Measurements from ENCODE around the gene GTPBP10.
"Not testable (repeated sequence)": the region's sequence is repeated elsewhere in the genome, so short reads cannot be mapped to it uniquely, and the experiment has no call there.

GTPBP10 gene

GRCh38 chr7:90346336-90347125 is at the start of gene GTPBP10:
Gene GTPBP10 (plus strand): TSS chr7:90346716. CDS start chr7:90346742, 26 bp downstream.
- FAIRE-seq (peak; percentile 100), DNase-seq (ENCODE audit: low spot score) (peak; percentile 99)

GRCh38 chr7:90298145-90299038 is 48.1 kb upstream of the GTPBP10 start:
- DNase-seq (ENCODE audit: low spot score) (peak; percentile 82), FAIRE-seq (peak; percentile 95)

- no peak for FAIRE-seq
- no peak for DNase-seq (ENCODE audit: low spot score)
Observed at GRCh38 chr7:90303241-90303640, 43.3 kb upstream of the GTPBP10 start.

- no peak for DNase-seq (ENCODE audit: low spot score)
- FAIRE-seq = no peak
Observed at GRCh38 chr7:90309872-90310271, 36.6 kb upstream of the GTPBP10 start.

GRCh38 chr7:90311175-90311574 is 35.3 kb upstream of the GTPBP10 start:
- FAIRE-seq (no peak), DNase-seq (ENCODE audit: low spot score) (no peak)

- DNase-seq (ENCODE audit: low spot score) = no peak
- no peak for FAIRE-seq
Observed at GRCh38 chr7:90312745-90313144, 33.8 kb upstream of the GTPBP10 start.

- no peak for FAIRE-seq
Observed at GRCh38 chr7:90313907-90314306, 32.6 kb upstream of the GTPBP10 start.

GRCh38 chr7:90320014-90320413 is 26.5 kb upstream of the GTPBP10 start:
- no peak for DNase-seq (ENCODE audit: low spot score)
- FAIRE-seq = peak; percentile 85

More at GRCh38 chr7:90313907-90314306, 32.6 kb upstream of the GTPBP10 start:
- DNase-seq (ENCODE audit: low spot score) = no peak

GRCh38 chr7:90320418-90320800 is 26.1 kb upstream of the GTPBP10 start:
- FAIRE-seq (no peak), DNase-seq (ENCODE audit: low spot score) (no peak)

- peak; percentile 68 for DNase-seq (ENCODE audit: low spot score)
- FAIRE-seq = no peak
Observed at GRCh38 chr7:90320801-90321494, 25.6 kb upstream of the GTPBP10 start, which contains the start of gene FAM237B. Gene FAM237B (minus strand): TSS chr7:90321304. CDS start chr7:90319748, 1,556 bp downstream.

GRCh38 chr7:90322837-90323236 is 23.7 kb upstream of the GTPBP10 start:
- FAIRE-seq = no peak
- DNase-seq (ENCODE audit: low spot score) = no peak

GRCh38 chr7:90326500-90326899 is 20.0 kb upstream of the GTPBP10 start:
- DNase-seq (ENCODE audit: low spot score) (no peak), FAIRE-seq (no peak)

- DNase-seq (ENCODE audit: low spot score) = no peak
Observed at GRCh38 chr7:90334193-90334843, 12.2 kb upstream of the GTPBP10 start.

GRCh38 chr7:90334926-90335325 is 11.6 kb upstream of the GTPBP10 start:
- DNase-seq (ENCODE audit: low spot score); FAIRE-seq: not testable (repeated sequence)

More at GRCh38 chr7:90334193-90334843, 12.2 kb upstream of the GTPBP10 start:
- FAIRE-seq = no peak

- FAIRE-seq (no peak), DNase-seq (ENCODE audit: low spot score) (no peak)
Observed at GRCh38 chr7:90337106-90337505, 9.4 kb upstream of the GTPBP10 start.

GRCh38 chr7:90345016-90345415 is 1.5 kb upstream of the GTPBP10 start:
- FAIRE-seq (no peak), DNase-seq (ENCODE audit: low spot score) (no peak)

- no peak for FAIRE-seq
Observed at GRCh38 chr7:90345595-90346335, 751 bp upstream of the GTPBP10 start.

GRCh38 chr7:90347759-90348158 is 1.2 kb downstream of the GTPBP10 start:
- DNase-seq (ENCODE audit: low spot score) = no peak
- FAIRE-seq = no peak

More at GRCh38 chr7:90345595-90346335, 751 bp upstream of the GTPBP10 start:
- peak; percentile 30 for DNase-seq (ENCODE audit: low spot score)

GRCh38 chr7:90349305-90349704 is 2.8 kb downstream of the GTPBP10 start:
- FAIRE-seq (no peak), DNase-seq (ENCODE audit: low spot score) (no peak)

- FAIRE-seq = not testable (repeated sequence)
Observed at GRCh38 chr7:90350032-90350431, 3.5 kb downstream of the GTPBP10 start.

More at GRCh38 chr7:90350032-90350431, 3.5 kb downstream of the GTPBP10 start:
- not testable (repeated sequence) for DNase-seq (ENCODE audit: low spot score)

Data from urothelium cell line (cell line).